ENCODE data around the gene AFF1. TPM values are rescaled to one million over a fixed set of nuclear protein-coding genes. Genes with fewer than 3 reads are reported as not detected.

The AFF1 gene
- total and polyA plus RNA-seq, 2 donors (not counting 1 experiment from before 2014, with no cell fraction given): 15.5 to 21.1 TPM

- Histone ChIP-seq H4K20me1 (ENCODE audit: control insufficient read depth, extremely low read depth, insufficient read depth, low read length) (no peaks in the 10 kb centered on the region), H3K27ac (ENCODE audit: insufficient read depth, low read length) (no peak overlapping the region), H3K4me3 (replicated peaks in 1 of 4; ENCODE audit: control extremely low read depth in 1 of 4, insufficient read depth in 1 of 4, low read depth in 3 of 4, low read length in 4 of 4) (no peak overlapping the region), H3K79me2 (ENCODE audit: control insufficient read depth, insufficient read depth, low read length) (no peaks in the 10 kb centered on the region), H3K27me3 (ENCODE audit: control insufficient read depth, insufficient read depth, low read length) (no peaks in the 10 kb centered on the region), H3K4me2 (ENCODE audit: extremely low read depth, insufficient read depth, low read length) (no peak overlapping the region), H2AFZ (ENCODE audit: low read length) (no peak overlapping the region), H3K36me3 (ENCODE audit: control insufficient read depth, insufficient read depth, low read length) (no peaks in the 10 kb centered on the region), H3K9me3 (ENCODE audit: control insufficient read depth, insufficient read depth, low read depth, low read length) (no peaks in the 10 kb centered on the region), H3K9ac (ENCODE audit: insufficient read depth, low read length) (no peak overlapping the region), H3K4me1 (ENCODE audit: control insufficient read depth, extremely low read depth, insufficient read depth, low read length) (peaks cover 18% of the 10 kb centered on the region)
- no peak for TF ChIP-seq CTCF (conservative IDR thresholded peaks at IDR 0.05 in 1 of 2, IDR thresholded peaks at IDR 0.05 in 1 of 2; ENCODE audit: low read depth in 1 of 2, low read length in 2 of 2)
- TF ChIP-seq EZH2 (IDR thresholded peaks at IDR 0.05; ENCODE audit: low read length, missing control alignments): no peak
- DNase-seq (ENCODE audit: low read depth in 2 of 2): no peak
These were observed 26.3 kb downstream of the AFF1 start for GRCh38 chr4:86961116-86961515.

GRCh38 chr4:86961605-86962295 is 26.9 kb downstream of the AFF1 start:
- Histone ChIP-seq H3K9ac (ENCODE audit: insufficient read depth, low read length) (no peak overlapping the region), H3K4me2 (ENCODE audit: extremely low read depth, insufficient read depth, low read length) (no peak overlapping the region), H4K20me1 (ENCODE audit: control insufficient read depth, extremely low read depth, insufficient read depth, low read length) (no peaks in the 10 kb centered on the region), H3K4me1 (ENCODE audit: control insufficient read depth, extremely low read depth, insufficient read depth, low read length) (peaks cover 16% of the 10 kb centered on the region), H3K79me2 (ENCODE audit: control insufficient read depth, insufficient read depth, low read length) (no peaks in the 10 kb centered on the region), H2AFZ (ENCODE audit: low read length) (no peak overlapping the region), H3K27me3 (ENCODE audit: control insufficient read depth, insufficient read depth, low read length) (no peaks in the 10 kb centered on the region), H3K27ac (ENCODE audit: insufficient read depth, low read length) (no peak overlapping the region), H3K36me3 (ENCODE audit: control insufficient read depth, insufficient read depth, low read length) (no peaks in the 10 kb centered on the region), H3K9me3 (ENCODE audit: control insufficient read depth, insufficient read depth, low read depth, low read length) (no peaks in the 10 kb centered on the region), H3K4me3 (replicated peaks in 1 of 4; ENCODE audit: control extremely low read depth in 1 of 4, insufficient read depth in 1 of 4, low read depth in 3 of 4, low read length in 4 of 4) (no peak overlapping the region)
- DNase-seq (ENCODE audit: low read depth in 2 of 2): peak; percentile 51 to 84
- TF ChIP-seq EZH2 (IDR thresholded peaks at IDR 0.05; ENCODE audit: low read length, missing control alignments): no peak
- TF ChIP-seq CTCF (conservative IDR thresholded peaks at IDR 0.05 in 1 of 2, IDR thresholded peaks at IDR 0.05 in 1 of 2; ENCODE audit: low read depth in 1 of 2, low read length in 2 of 2): no peak

GRCh38 chr4:86963697-86964096 is 28.9 kb downstream of the AFF1 start:
- no peak for TF ChIP-seq CTCF (conservative IDR thresholded peaks at IDR 0.05 in 1 of 2, IDR thresholded peaks at IDR 0.05 in 1 of 2; ENCODE audit: low read depth in 1 of 2, low read length in 2 of 2)
- TF ChIP-seq EZH2 (IDR thresholded peaks at IDR 0.05; ENCODE audit: low read length, missing control alignments): no peak
- no peak overlapping the region for H3K9ac ChIP-seq (ENCODE audit: insufficient read depth, low read length)
- no peak overlapping the region for H3K4me2 ChIP-seq (ENCODE audit: extremely low read depth, insufficient read depth, low read length)
- DNase-seq (ENCODE audit: low read depth in 2 of 2): peak in 1 of 2 donors; percentile 44
- no peaks in the 10 kb centered on the region for H3K79me2 ChIP-seq (ENCODE audit: control insufficient read depth, insufficient read depth, low read length)
- H3K4me1 ChIP-seq (ENCODE audit: control insufficient read depth, extremely low read depth, insufficient read depth, low read length): peaks cover 14% of the 10 kb centered on the region
- no peaks in the 10 kb centered on the region for H3K36me3 ChIP-seq (ENCODE audit: control insufficient read depth, insufficient read depth, low read length)
- no peak overlapping the region for H3K27ac ChIP-seq (ENCODE audit: insufficient read depth, low read length)
- H2AFZ ChIP-seq (ENCODE audit: low read length): no peak overlapping the region
- no peak overlapping the region for H3K4me3 ChIP-seq (replicated peaks in 1 of 4; ENCODE audit: control extremely low read depth in 1 of 4, insufficient read depth in 1 of 4, low read depth in 3 of 4, low read length in 4 of 4)
- no peaks in the 10 kb centered on the region for H3K27me3 ChIP-seq (ENCODE audit: control insufficient read depth, insufficient read depth, low read length)
- no peaks in the 10 kb centered on the region for H4K20me1 ChIP-seq (ENCODE audit: control insufficient read depth, extremely low read depth, insufficient read depth, low read length)
- no peaks in the 10 kb centered on the region for H3K9me3 ChIP-seq (ENCODE audit: control insufficient read depth, insufficient read depth, low read depth, low read length)
